ENCODE measurements around the gene COL23A1. TPM values are rescaled to one million over a fixed set of nuclear protein-coding genes. Genes with fewer than 3 reads are reported as not detected.

COL23A1 gene
- total RNA-seq, 1 experiment from 2014 or later: not detected

- no peak overlapping the region for H3K27ac ChIP-seq (ENCODE audit: low read length)
- no peak overlapping the region for H3K9ac ChIP-seq (ENCODE audit: low read length)
- ChIA-PET CTCF (no interaction called here), POLR2A (ENCODE audit: unreplicated experiment) (interaction anchor here (0.6 kb wide), 1 partner anchor 176 kb away, joined by 3 read pairs; no protein-coding TSS in a partner anchor)
- no peaks in the 10 kb centered on the region for H4K20me1 ChIP-seq (ENCODE audit: low read length)
- DNase-seq (no peak), ATAC-seq (no peak)
- H3F3A ChIP-seq (ENCODE audit: low read length, unreplicated experiment): no peaks in the 10 kb centered on the region
- no TSS peak for BruUV-seq (replicated peaks)
- TF ChIP-seq CTCF (conservative IDR thresholded peaks at IDR 0.05; ENCODE audit: low read depth, low read length) (no peak), EZH2 (IDR thresholded peaks at IDR 0.05; ENCODE audit: low read length, unreplicated experiment) (no peak), EZH2phosphoT487 (IDR thresholded peaks at IDR 0.05; ENCODE audit: borderline replicate concordance, low read length) (no peak)
- H3K27me3 ChIP-seq (ENCODE audit: low read length): no peaks in the 10 kb centered on the region
- intact Hi-C loops (cut with micrococcal nuclease): loop anchor here (5.0 kb wide), 1 partner anchor 187 kb away; no protein-coding TSS in a partner anchor
- no peaks in the 10 kb centered on the region for H3K36me3 ChIP-seq (ENCODE audit: low read depth, low read length)
- H3K9me2 ChIP-seq (replicated peaks; ENCODE audit: low read length): no peaks in the 10 kb centered on the region
- peaks cover 18% of the 10 kb centered on the region for H3K4me1 ChIP-seq (ENCODE audit: insufficient read depth, low read length)
- no peaks in the 10 kb centered on the region for H3K9me3 ChIP-seq (ENCODE audit: low read length)
- H2AFZ ChIP-seq (ENCODE audit: low read length): no peak overlapping the region
- no peak overlapping the region for H3K4me2 ChIP-seq (ENCODE audit: low read length)
- no peaks in the 10 kb centered on the region for H3K79me2 ChIP-seq (ENCODE audit: low read length)
- H3K4me3 ChIP-seq (ENCODE audit: low read length): no peak overlapping the region
Measured at GRCh38 chr5:178469011-178469974, 120.9 kb downstream of the COL23A1 start.

GRCh38 chr5:178468196-178468685 is 122.0 kb downstream of the COL23A1 start:
- CTCF ChIA-PET: no interaction called here
- Histone ChIP-seq H3K27ac (ENCODE audit: low read length) (no peak overlapping the region; the same call in 1 of the 2 replicates), H3K4me1 (ENCODE audit: insufficient read depth, low read length) (peaks cover 18% of the 10 kb centered on the region), H4K20me1 (ENCODE audit: low read length) (no peaks in the 10 kb centered on the region), H3K36me3 (ENCODE audit: low read depth, low read length) (no peaks in the 10 kb centered on the region), H3F3A (ENCODE audit: low read length, unreplicated experiment) (no peaks in the 10 kb centered on the region), H3K9ac (ENCODE audit: low read length) (no peak overlapping the region), H3K9me3 (ENCODE audit: low read length) (no peaks in the 10 kb centered on the region), H3K4me2 (ENCODE audit: low read length) (peak overlapping the region; percentile 82), H3K79me2 (ENCODE audit: low read length) (no peaks in the 10 kb centered on the region), H3K9me2 (replicated peaks; ENCODE audit: low read length) (no peaks in the 10 kb centered on the region), H2AFZ (ENCODE audit: low read length) (peak overlapping the region; percentile 74), H3K4me3 (ENCODE audit: low read length) (no peak overlapping the region), H3K27me3 (ENCODE audit: low read length) (no peaks in the 10 kb centered on the region)
- no peak for TF ChIP-seq CTCF (conservative IDR thresholded peaks at IDR 0.05; ENCODE audit: low read depth, low read length)
- no peak for TF ChIP-seq EZH2 (IDR thresholded peaks at IDR 0.05; ENCODE audit: low read length, unreplicated experiment)
- no peak for TF ChIP-seq EZH2phosphoT487 (IDR thresholded peaks at IDR 0.05; ENCODE audit: borderline replicate concordance, low read length)
- DNase-seq (no peak), ATAC-seq (no peak)
- POLR2A ChIA-PET (ENCODE audit: unreplicated experiment): no interaction called here
- no TSS peak for BruUV-seq (replicated peaks)
- intact Hi-C loops (cut with micrococcal nuclease): loop anchor here (5.0 kb wide), 1 partner anchor 186 kb away; no protein-coding TSS in a partner anchor

Measured in PC-3 (cell line).